Measurements from ENCODE around the gene HELT. TPM values are rescaled to one million over a fixed set of nuclear protein-coding genes. Genes with fewer than 3 reads are reported as not detected.

Gene HELT
- total and polyA plus RNA-seq, 2 donors (not counting 1 experiment from before 2014, with no cell fraction given): not detected

DNA sequence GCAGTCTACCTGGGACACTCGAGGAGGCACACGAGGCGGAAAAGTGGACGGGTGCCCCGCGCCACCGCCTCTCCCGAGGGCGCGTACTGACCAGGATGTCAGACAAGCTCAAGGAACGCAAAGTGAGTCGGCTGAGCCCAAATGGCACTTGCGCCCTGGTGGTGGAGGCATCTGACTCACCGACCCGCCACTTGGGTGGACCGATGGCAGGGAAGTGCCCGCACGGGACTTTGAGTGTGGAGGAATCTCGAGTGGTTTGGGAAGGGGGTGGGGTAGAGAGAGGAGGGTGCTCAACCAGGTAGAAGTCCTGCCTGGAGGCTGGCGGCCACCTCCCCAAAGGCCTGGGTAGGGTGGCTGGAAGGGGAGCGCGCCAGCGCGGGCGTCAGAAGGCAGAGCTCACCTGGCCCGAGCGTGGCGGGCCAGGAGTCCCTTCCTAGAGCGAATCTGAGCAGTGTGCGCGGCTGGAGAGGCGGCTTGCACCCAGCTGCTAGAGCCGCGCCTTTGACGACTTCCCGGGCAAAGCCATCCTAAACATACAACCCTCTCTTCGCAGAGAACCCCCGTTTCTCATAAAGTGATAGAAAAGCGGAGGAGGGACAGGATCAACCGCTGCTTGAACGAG lies 655 bp downstream of the HELT start:
- Histone ChIP-seq H3K79me2 (ENCODE audit: control insufficient read depth, insufficient read depth, low read length) (no peaks in the 10 kb centered on the region), H2AFZ (ENCODE audit: low read length) (no peak overlapping the region), H3K4me1 (ENCODE audit: control insufficient read depth, extremely low read depth, insufficient read depth, low read length) (no peaks in the 10 kb centered on the region), H3K36me3 (ENCODE audit: control insufficient read depth, insufficient read depth, low read length) (no peaks in the 10 kb centered on the region), H3K9ac (ENCODE audit: insufficient read depth, low read length) (no peak overlapping the region), H3K4me2 (ENCODE audit: extremely low read depth, insufficient read depth, low read length) (no peak overlapping the region), H3K9me3 (ENCODE audit: control insufficient read depth, insufficient read depth, low read depth, low read length) (no peaks in the 10 kb centered on the region), H3K27me3 (ENCODE audit: control insufficient read depth, insufficient read depth, low read length) (peaks cover 52% of the 10 kb centered on the region), H3K27ac (ENCODE audit: insufficient read depth, low read length) (no peak overlapping the region), H3K4me3 (replicated peaks in 1 of 4; ENCODE audit: control extremely low read depth in 1 of 4, insufficient read depth in 1 of 4, low read depth in 3 of 4, low read length in 4 of 4) (no peak overlapping the region), H4K20me1 (ENCODE audit: control insufficient read depth, extremely low read depth, insufficient read depth, low read length) (no peaks in the 10 kb centered on the region)
- no peak for DNase-seq (ENCODE audit: low read depth in 2 of 2)
- TF ChIP-seq CTCF (conservative IDR thresholded peaks at IDR 0.05 in 1 of 2, IDR thresholded peaks at IDR 0.05 in 1 of 2; ENCODE audit: low read depth in 1 of 2, low read length in 2 of 2): no peak
- TF ChIP-seq EZH2 (IDR thresholded peaks at IDR 0.05; ENCODE audit: low read length, missing control alignments): no peak

GRCh38 chr4:185019456-185020292 lies 1.4 kb downstream of the HELT start:
- Histone ChIP-seq H3K9me3 (ENCODE audit: control insufficient read depth, insufficient read depth, low read depth, low read length) (no peaks in the 10 kb centered on the region), H3K36me3 (ENCODE audit: control insufficient read depth, insufficient read depth, low read length) (no peaks in the 10 kb centered on the region), H3K4me1 (ENCODE audit: control insufficient read depth, extremely low read depth, insufficient read depth, low read length) (no peaks in the 10 kb centered on the region), H4K20me1 (ENCODE audit: control insufficient read depth, extremely low read depth, insufficient read depth, low read length) (no peaks in the 10 kb centered on the region), H3K27ac (ENCODE audit: insufficient read depth, low read length) (no peak overlapping the region), H3K4me2 (ENCODE audit: extremely low read depth, insufficient read depth, low read length) (peak overlapping the region; percentile 13), H2AFZ (ENCODE audit: low read length) (no peak overlapping the region), H3K27me3 (ENCODE audit: control insufficient read depth, insufficient read depth, low read length) (peaks cover 46% of the 10 kb centered on the region), H3K4me3 (replicated peaks in 1 of 4; ENCODE audit: control extremely low read depth in 1 of 4, insufficient read depth in 1 of 4, low read depth in 3 of 4, low read length in 4 of 4) (no peak overlapping the region), H3K9ac (ENCODE audit: insufficient read depth, low read length) (no peak overlapping the region), H3K79me2 (ENCODE audit: control insufficient read depth, insufficient read depth, low read length) (no peaks in the 10 kb centered on the region)
- no peak for TF ChIP-seq EZH2 (IDR thresholded peaks at IDR 0.05; ENCODE audit: low read length, missing control alignments)
- no peak for TF ChIP-seq CTCF (conservative IDR thresholded peaks at IDR 0.05 in 1 of 2, IDR thresholded peaks at IDR 0.05 in 1 of 2; ENCODE audit: low read depth in 1 of 2, low read length in 2 of 2)
- no peak for DNase-seq (ENCODE audit: low read depth in 2 of 2)

DNA sequence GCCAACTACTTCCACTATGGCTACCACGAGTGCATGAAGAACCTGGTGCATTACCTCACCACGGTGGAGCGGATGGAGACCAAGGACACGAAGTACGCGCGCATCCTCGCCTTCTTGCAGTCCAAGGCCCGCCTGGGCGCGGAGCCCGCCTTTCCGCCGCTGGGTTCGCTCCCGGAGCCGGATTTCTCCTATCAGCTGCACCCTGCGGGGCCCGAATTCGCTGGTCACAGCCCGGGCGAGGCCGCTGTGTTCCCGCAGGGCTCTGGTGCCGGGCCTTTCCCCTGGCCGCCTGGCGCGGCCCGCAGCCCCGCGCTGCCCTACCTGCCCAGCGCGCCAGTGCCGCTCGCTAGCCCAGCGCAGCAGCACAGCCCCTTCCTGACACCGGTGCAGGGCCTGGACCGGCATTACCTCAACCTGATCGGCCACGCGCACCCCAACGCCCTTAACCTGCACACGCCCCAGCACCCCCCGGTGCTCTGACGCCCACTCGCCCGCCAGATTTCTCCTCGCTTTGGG lies 2.1 kb downstream of the HELT start:
- H3K9ac ChIP-seq (ENCODE audit: insufficient read depth, low read length): no peak overlapping the region
- DNase-seq (ENCODE audit: low read depth in 2 of 2): no peak
- no peak overlapping the region for H3K27ac ChIP-seq (ENCODE audit: insufficient read depth, low read length)
- H4K20me1 ChIP-seq (ENCODE audit: control insufficient read depth, extremely low read depth, insufficient read depth, low read length): no peaks in the 10 kb centered on the region
- no peak overlapping the region for H3K4me3 ChIP-seq (replicated peaks in 1 of 4; ENCODE audit: control extremely low read depth in 1 of 4, insufficient read depth in 1 of 4, low read depth in 3 of 4, low read length in 4 of 4)
- peak overlapping the region; percentile 13 for H3K4me2 ChIP-seq (ENCODE audit: extremely low read depth, insufficient read depth, low read length)
- no peaks in the 10 kb centered on the region for H3K36me3 ChIP-seq (ENCODE audit: control insufficient read depth, insufficient read depth, low read length)
- H3K9me3 ChIP-seq (ENCODE audit: control insufficient read depth, insufficient read depth, low read depth, low read length): no peaks in the 10 kb centered on the region
- no peaks in the 10 kb centered on the region for H3K79me2 ChIP-seq (ENCODE audit: control insufficient read depth, insufficient read depth, low read length)
- no peaks in the 10 kb centered on the region for H3K4me1 ChIP-seq (ENCODE audit: control insufficient read depth, extremely low read depth, insufficient read depth, low read length)
- no peak for TF ChIP-seq CTCF (conservative IDR thresholded peaks at IDR 0.05 in 1 of 2, IDR thresholded peaks at IDR 0.05 in 1 of 2; ENCODE audit: low read depth in 1 of 2, low read length in 2 of 2)
- TF ChIP-seq EZH2 (IDR thresholded peaks at IDR 0.05; ENCODE audit: low read length, missing control alignments): no peak
- H3K27me3 ChIP-seq (ENCODE audit: control insufficient read depth, insufficient read depth, low read length): peaks cover 40% of the 10 kb centered on the region
- H2AFZ ChIP-seq (ENCODE audit: low read length): no peak overlapping the region
